Measurements from ENCODE around the gene PPP2R5E.

The PPP2R5E gene

GRCh38 chr14:63501429-63501828, 41.7 kb downstream of the PPP2R5E start:
- no peak overlapping the region for H3K4me3 ChIP-seq (ENCODE audit: low read depth, low read length)
- TF ChIP-seq CTCF (IDR thresholded peaks at IDR 0.05; ENCODE audit: borderline replicate concordance, insufficient read depth, low read depth, low read length): no peak

DNA sequence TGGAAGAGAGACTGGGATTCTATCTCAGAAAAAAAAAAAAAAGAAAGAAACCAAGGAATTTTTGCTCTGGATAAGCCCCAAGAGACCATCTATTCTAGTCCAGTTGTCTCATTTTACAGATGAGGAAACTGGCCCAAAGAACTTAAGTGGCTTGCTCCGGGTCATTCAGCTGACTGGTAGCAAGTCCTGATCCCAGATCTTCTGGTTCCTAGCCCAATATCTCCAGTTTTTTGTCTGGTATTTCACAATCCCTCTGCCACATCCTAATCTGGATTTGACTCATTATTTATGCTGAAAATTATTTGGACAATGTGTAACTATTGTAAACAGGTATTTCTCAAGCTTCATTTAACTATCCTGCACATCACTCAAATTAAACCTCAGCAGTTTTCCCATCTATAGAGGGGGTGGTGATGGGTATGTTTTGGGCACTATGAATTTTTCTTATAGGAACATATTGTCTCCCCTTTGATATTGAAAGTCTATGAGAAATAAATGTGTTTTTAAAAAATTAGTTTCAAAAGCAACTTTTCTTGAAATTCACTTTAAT, 43.4 kb downstream of the PPP2R5E start:
- no peak for TF ChIP-seq CTCF (IDR thresholded peaks at IDR 0.05; ENCODE audit: borderline replicate concordance, insufficient read depth, low read depth, low read length)

GRCh38 chr14:63496837-63497400, 46.3 kb downstream of the PPP2R5E start:
- TF ChIP-seq CTCF (IDR thresholded peaks at IDR 0.05; ENCODE audit: borderline replicate concordance, insufficient read depth, low read depth, low read length): no peak
- H3K4me3 ChIP-seq (ENCODE audit: low read depth, low read length): no peak overlapping the region

More for the DNA sequence above, 43.4 kb downstream of the PPP2R5E start:
- no peak overlapping the region for H3K4me3 ChIP-seq (ENCODE audit: low read depth, low read length)

- TF ChIP-seq CTCF (IDR thresholded peaks at IDR 0.05; ENCODE audit: borderline replicate concordance, insufficient read depth, low read depth, low read length): no peak
- H3K4me3 ChIP-seq (ENCODE audit: low read depth, low read length): no peak overlapping the region
These were observed 49.9 kb downstream of the PPP2R5E start for GRCh38 chr14:63493246-63493645.

- no peak for TF ChIP-seq CTCF (IDR thresholded peaks at IDR 0.05; ENCODE audit: borderline replicate concordance, insufficient read depth, low read depth, low read length)
- H3K4me3 ChIP-seq (ENCODE audit: low read depth, low read length): no peak overlapping the region
These were observed 50.8 kb downstream of the PPP2R5E start for GRCh38 chr14:63492391-63492790.

- no peak overlapping the region for H3K4me3 ChIP-seq (ENCODE audit: low read depth, low read length)
- no peak for TF ChIP-seq CTCF (IDR thresholded peaks at IDR 0.05; ENCODE audit: borderline replicate concordance, insufficient read depth, low read depth, low read length)
These were observed 55.5 kb downstream of the PPP2R5E start for GRCh38 chr14:63487724-63488123.

DNA sequence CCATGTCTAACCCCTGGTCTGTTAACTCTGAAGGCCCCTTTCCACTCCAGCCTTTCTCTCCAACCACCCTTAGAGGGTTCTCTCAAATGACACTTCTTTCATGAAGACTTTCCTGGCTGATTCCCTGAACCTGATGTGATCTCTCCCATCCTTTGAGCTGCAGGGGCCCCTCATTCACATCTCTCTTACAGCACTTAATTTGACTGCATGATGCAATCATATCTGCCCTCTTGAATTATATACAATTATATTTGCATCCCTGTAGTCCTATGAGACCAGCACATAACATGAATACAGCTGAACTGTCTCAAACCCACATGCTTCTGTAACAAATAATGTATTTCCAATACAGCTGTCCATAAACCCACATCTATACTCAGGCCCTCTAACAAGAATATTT, 56.4 kb downstream of the PPP2R5E start:
- no peak for TF ChIP-seq CTCF (IDR thresholded peaks at IDR 0.05; ENCODE audit: borderline replicate concordance, insufficient read depth, low read depth, low read length)
- H3K4me3 ChIP-seq (ENCODE audit: low read depth, low read length): no peak overlapping the region

Measured in GM12875 (cell line).